ENCODE results near the gene P2RY6. TPM values are rescaled to one million over a fixed set of nuclear protein-coding genes. Genes with fewer than 3 reads are reported as not detected.

P2RY6 gene
- total RNA-seq, 1 donor from 2014 or later = not detected

GRCh38 chr11:73294604-73295003 is 22.5 kb downstream of the P2RY6 start:
- intact Hi-C loops (cut with micrococcal nuclease) = loop anchor here (1.0 kb wide), 1 partner anchor 41 kb away; no protein-coding TSS in a partner anchor

- intact Hi-C loops (cut with micrococcal nuclease) = loop anchor here (1.0 kb wide), 1 partner anchor 40 kb away; no protein-coding TSS in a partner anchor
These were observed 23.3 kb downstream of the P2RY6 start for GRCh38 chr11:73295241-73295995.

GRCh38 chr11:73295996-73296318 is 23.8 kb downstream of the P2RY6 start:
- intact Hi-C loops (cut with micrococcal nuclease) = loop anchor here (1.0 kb wide), 1 partner anchor 39 kb away; no protein-coding TSS in a partner anchor

GRCh38 chr11:73296501-73297230 is 24.5 kb downstream of the P2RY6 start:
- intact Hi-C loops (cut with micrococcal nuclease) = no loop called here

GRCh38 chr11:73297231-73297590 is 25.1 kb downstream of the P2RY6 start:
- intact Hi-C loops (cut with micrococcal nuclease) = no loop called here

GRCh38 chr11:73297702-73298101 is 25.6 kb downstream of the P2RY6 start:
- intact Hi-C loops (cut with micrococcal nuclease) = no loop called here

- intact Hi-C loops (cut with micrococcal nuclease) = no loop called here
These were observed 26.1 kb downstream of the P2RY6 start for GRCh38 chr11:73298233-73298632.

GRCh38 chr11:73299751-73300150 is 27.6 kb downstream of the P2RY6 start:
- intact Hi-C loops (cut with micrococcal nuclease) = no loop called here

- intact Hi-C loops (cut with micrococcal nuclease) = loop anchor here (2.0 kb wide), 2 partner anchors 293 to 355 kb away; partner anchors contain the start of gene FAM168A
These were observed 34.1 kb downstream of the P2RY6 start for GRCh38 chr11:73306069-73306841.

- intact Hi-C loops (cut with micrococcal nuclease) = loop anchor here (1.0 to 2.0 kb wide), 6 partner anchors 28 to 354 kb away; partner anchors contain the start of genes FAM168A and RELT
These were observed 34.8 kb downstream of the P2RY6 start for GRCh38 chr11:73306977-73307322.

GRCh38 chr11:73307323-73308002 is 35.3 kb downstream of the P2RY6 start:
- intact Hi-C loops (cut with micrococcal nuclease) = loop anchor here (1.0 to 2.0 kb wide), 6 partner anchors 28 to 353 kb away; partner anchors contain the start of genes FAM168A and RELT

- intact Hi-C loops (cut with micrococcal nuclease) = no loop called here
These were observed 36.1 kb downstream of the P2RY6 start, which contains the start of gene ARHGEF17 for GRCh38 chr11:73308003-73308960. TSS of gene ARHGEF17 (plus strand) at chr11:73308276. CDS start at chr11:73308639, 363 bp downstream.

- intact Hi-C loops (cut with micrococcal nuclease) = no loop called here
These were observed 37.1 kb downstream of the P2RY6 start for GRCh38 chr11:73308961-73309919.

GRCh38 chr11:73310076-73310475 is 37.9 kb downstream of the P2RY6 start:
- intact Hi-C loops (cut with micrococcal nuclease) = no loop called here

- intact Hi-C loops (cut with micrococcal nuclease) = no loop called here
These were observed 38.7 kb downstream of the P2RY6 start for GRCh38 chr11:73310661-73311393.

GRCh38 chr11:73311394-73311869 is 39.3 kb downstream of the P2RY6 start:
- intact Hi-C loops (cut with micrococcal nuclease) = no loop called here

GRCh38 chr11:73312036-73312435 is 39.9 kb downstream of the P2RY6 start:
- intact Hi-C loops (cut with micrococcal nuclease) = no loop called here

- intact Hi-C loops (cut with micrococcal nuclease) = no loop called here
These were observed 40.8 kb downstream of the P2RY6 start for GRCh38 chr11:73312851-73313327.
